Measurements from ENCODE around the gene OR6J1. TPM values are rescaled to one million over a fixed set of nuclear protein-coding genes. Genes with fewer than 3 reads are reported as not detected.

The OR6J1 gene
- total and polyA plus RNA-seq, 2 of the 8 experiments (the other 6 are each of a cell fraction or from before 2014, with no cell fraction given), result not detected

GRCh38 chr14:22651586-22651985 is 7.4 kb upstream of the OR6J1 start (continued):
- TF ChIP-seq CHD7 (IDR thresholded peaks at IDR 0.05; ENCODE audit: insufficient replicate concordance, low read length), result no peak
- no peak for TF ChIP-seq SIN3A (conservative IDR thresholded peaks at IDR 0.05 in 1 of 2, IDR thresholded peaks at IDR 0.05 in 1 of 2; ENCODE audit: low read depth in 1 of 2, low read length in 2 of 2)
- no peak for TF ChIP-seq FOSL1 (IDR thresholded peaks at IDR 0.05; ENCODE audit: insufficient read depth, low read depth, low read length)
- TF ChIP-seq SAP30 (IDR thresholded peaks at IDR 0.05; ENCODE audit: insufficient read depth, insufficient replicate concordance, low read length), result no peak
- TF ChIP-seq TBP (IDR thresholded peaks at IDR 0.05; ENCODE audit: low read depth, low read length), result no peak
- no peak for TF ChIP-seq EZH2 (IDR thresholded peaks at IDR 0.05; ENCODE audit: low read depth, low read length, severe bottlenecking)
- no peak for TF ChIP-seq SP1 (IDR thresholded peaks at IDR 0.05; ENCODE audit: low read depth, low read length)
- no peak for TF ChIP-seq POU5F1 (IDR thresholded peaks at IDR 0.05; ENCODE audit: low read depth, low read length)
- TF ChIP-seq KDM4A (IDR thresholded peaks at IDR 0.05; ENCODE audit: low read depth, low read length, severe bottlenecking), result no peak
- TF ChIP-seq USF2 (IDR thresholded peaks at IDR 0.05; ENCODE audit: low read length), result no peak
